ENCODE results near the gene TASP1.

Gene TASP1

GRCh38 chr20:13571662-13572061 lies 67.1 kb downstream of the TASP1 start:
- no peak for DNase-seq

- no peak for DNase-seq
Measured at GRCh38 chr20:13567663-13568062, 71.1 kb downstream of the TASP1 start.

- DNase-seq: no peak
Measured at GRCh38 chr20:13563854-13564253, 74.9 kb downstream of the TASP1 start.

GRCh38 chr20:13554706-13555105 lies 84.0 kb downstream of the TASP1 start:
- no peak for DNase-seq

- no peak for DNase-seq
Measured at GRCh38 chr20:13554076-13554475, 84.7 kb downstream of the TASP1 start.

GRCh38 chr20:13552061-13552460 lies 86.7 kb downstream of the TASP1 start:
- no peak for DNase-seq

GRCh38 chr20:13549451-13549850 lies 89.3 kb downstream of the TASP1 start:
- no peak for DNase-seq

- peak in 39 of 51 donors; percentile 0 to 66 (median 24) for DNase-seq
Measured at GRCh38 chr20:13546497-13547131, 92.1 kb downstream of the TASP1 start.

- DNase-seq: no peak
Measured at GRCh38 chr20:13545790-13546189, 92.9 kb downstream of the TASP1 start.

- no peak for DNase-seq
Measured at GRCh38 chr20:13543783-13544182, 94.9 kb downstream of the TASP1 start.

- DNase-seq: no peak
Measured at GRCh38 chr20:13535627-13536026, 103.1 kb downstream of the TASP1 start.

- no peak for DNase-seq
Measured at GRCh38 chr20:13533946-13534345, 104.8 kb downstream of the TASP1 start.

- no peak for DNase-seq
Measured at GRCh38 chr20:13530146-13530545, 108.6 kb downstream of the TASP1 start.

- DNase-seq: no peak
Measured at GRCh38 chr20:13526551-13526950, 112.2 kb downstream of the TASP1 start.

GRCh38 chr20:13525225-13525940 lies 113.3 kb downstream of the TASP1 start:
- no peak for DNase-seq

GRCh38 chr20:13524339-13524738 lies 114.4 kb downstream of the TASP1 start:
- DNase-seq: no peak

GRCh38 chr20:13517831-13518230 lies 120.9 kb downstream of the TASP1 start:
- DNase-seq: no peak

- no peak for DNase-seq
Measured at GRCh38 chr20:13515796-13516558, 122.8 kb downstream of the TASP1 start.

GRCh38 chr20:13515291-13515690 lies 123.4 kb downstream of the TASP1 start:
- no peak for DNase-seq

- no peak for DNase-seq
Measured at GRCh38 chr20:13510837-13511488, 127.8 kb downstream of the TASP1 start.

GRCh38 chr20:13507646-13508045 lies 131.1 kb downstream of the TASP1 start:
- no peak for DNase-seq

GRCh38 chr20:13501500-13501899 lies 137.2 kb downstream of the TASP1 start:
- DNase-seq: no peak

Data from hypothalamus (tissue), 51 donors.